Calu3 (cell line): ENCODE data around the gene INAVA. TPM values are rescaled to one million over a fixed set of nuclear protein-coding genes. Genes with fewer than 3 reads are reported as not detected.
A peak's percentile ranks its signal among the peaks of the same experiment; 100 is the strongest.

Experiments
- BruUV-seq: library from RNA; stranded (reverse); fragments of 400-500 nt; replicated peaks from 2 replicates; lab custom pipeline; 2021; lab: Mats Ljungman, UMichigan
- CTCF ChIA-PET: fragments of 300-600 bp; sonication (Branson Sonifier 250); formaldehyde crosslinking; loops from one replicate; lab custom pipeline; 2022; ENCODE audit warnings: antibody characterized with exemption; lab: Charles Lee
- DNase-seq: peaks from one replicate; pipeline ENCODE4 v3.0.0; 2022
- H3K27ac Mint-ChIP-seq: one replicate; pipeline ENCODE4 v1.8.0; 2022; ENCODE audit warnings: mixed read lengths; ENCODE audit not compliant: unreplicated experiment
- H3K27me3 Mint-ChIP-seq: one replicate; pipeline ENCODE4 v1.8.0; 2022; ENCODE audit warnings: mixed read lengths; ENCODE audit not compliant: unreplicated experiment
- H3K36me3 Mint-ChIP-seq: one replicate; pipeline ENCODE4 v1.8.0; 2022; ENCODE audit warnings: mild to moderate bottlenecking, moderate library complexity, mixed read lengths; ENCODE audit not compliant: insufficient read depth, unreplicated experiment
- H3K4me1 Mint-ChIP-seq: one replicate; pipeline ENCODE4 v1.8.0; 2022; ENCODE audit warnings: mild to moderate bottlenecking, low read depth, mixed read lengths; ENCODE audit not compliant: unreplicated experiment
- H3K4me3 Mint-ChIP-seq: one replicate; pipeline ENCODE4 v1.8.0; 2022; ENCODE audit warnings: mild to moderate bottlenecking, low read depth, moderate library complexity, mixed read lengths; ENCODE audit not compliant: unreplicated experiment
- H3K9me3 Mint-ChIP-seq: one replicate; pipeline ENCODE4 v1.8.0; 2022; ENCODE audit warnings: low read depth, mixed read lengths; ENCODE audit not compliant: unreplicated experiment
- intact Hi-C: fragments of 100-400 bp; cut with micrococcal nuclease; formaldehyde crosslinking; loops from one replicate; pipeline ENCODE4 v1.10.0; 2022; ENCODE audit not compliant: unreplicated experiment
- total RNA-seq: library from RNA; stranded (reverse); gene quantifications from 2 replicates; pipeline ENCODE4 v1.2.3, GENCODE V29; 2022
- TF ChIP-seq, protein P1 (sequence below): fragments of 200-600 bp; IDR thresholded peaks from one replicate; pipeline ENCODE4 v1.8.0; 2022; ENCODE audit warnings: antibody characterized with exemption; ENCODE audit not compliant: unreplicated experiment

The INAVA gene
- total RNA-seq, 1 experiment from 2014 or later = 175 TPM

DNA sequence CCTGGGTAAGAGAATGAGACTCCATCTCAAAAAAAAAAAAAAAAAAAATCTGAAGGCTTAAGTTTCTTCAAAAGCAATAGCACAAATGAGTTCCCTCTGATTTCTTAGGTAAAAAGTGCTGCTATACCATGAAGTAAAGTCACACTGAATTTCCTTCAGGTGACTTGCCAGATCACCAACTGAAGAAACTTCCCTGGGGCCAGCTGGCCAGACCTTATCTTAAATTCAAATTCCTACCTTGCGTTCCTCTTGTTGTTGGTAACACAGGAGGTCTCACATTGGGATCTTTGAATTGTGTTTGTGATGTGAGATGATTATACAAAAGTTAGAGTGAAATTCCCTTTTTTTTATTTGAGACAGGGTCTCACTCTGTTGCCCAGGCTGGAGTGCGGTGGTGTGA is 11.8 kb downstream of the INAVA start:
- BruUV-seq = no TSS peak
- CTCF ChIA-PET = interaction anchor here (0.7 to 1.0 kb wide), 2 partner anchors 10 to 15 kb away, joined by 3 read pairs; no protein-coding TSS in a partner anchor
- Mint-ChIP-seq H3K4me3 (no peak overlapping the region), H3K36me3 (peaks cover 96% of the 10 kb centered on the region), H3K4me1 (peaks cover 33% of the 10 kb centered on the region), H3K27ac (peak overlapping the region; percentile 56), H3K9me3 (no peaks in the 10 kb centered on the region), H3K27me3 (no peaks in the 10 kb centered on the region)
- TF ChIP-seq, protein P1, sequence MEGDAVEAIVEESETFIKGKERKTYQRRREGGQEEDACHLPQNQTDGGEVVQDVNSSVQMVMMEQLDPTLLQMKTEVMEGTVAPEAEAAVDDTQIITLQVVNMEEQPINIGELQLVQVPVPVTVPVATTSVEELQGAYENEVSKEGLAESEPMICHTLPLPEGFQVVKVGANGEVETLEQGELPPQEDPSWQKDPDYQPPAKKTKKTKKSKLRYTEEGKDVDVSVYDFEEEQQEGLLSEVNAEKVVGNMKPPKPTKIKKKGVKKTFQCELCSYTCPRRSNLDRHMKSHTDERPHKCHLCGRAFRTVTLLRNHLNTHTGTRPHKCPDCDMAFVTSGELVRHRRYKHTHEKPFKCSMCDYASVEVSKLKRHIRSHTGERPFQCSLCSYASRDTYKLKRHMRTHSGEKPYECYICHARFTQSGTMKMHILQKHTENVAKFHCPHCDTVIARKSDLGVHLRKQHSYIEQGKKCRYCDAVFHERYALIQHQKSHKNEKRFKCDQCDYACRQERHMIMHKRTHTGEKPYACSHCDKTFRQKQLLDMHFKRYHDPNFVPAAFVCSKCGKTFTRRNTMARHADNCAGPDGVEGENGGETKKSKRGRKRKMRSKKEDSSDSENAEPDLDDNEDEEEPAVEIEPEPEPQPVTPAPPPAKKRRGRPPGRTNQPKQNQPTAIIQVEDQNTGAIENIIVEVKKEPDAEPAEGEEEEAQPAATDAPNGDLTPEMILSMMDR = no peak
- intact Hi-C loops = no loop called here
- DNase-seq = no peak

DNA sequence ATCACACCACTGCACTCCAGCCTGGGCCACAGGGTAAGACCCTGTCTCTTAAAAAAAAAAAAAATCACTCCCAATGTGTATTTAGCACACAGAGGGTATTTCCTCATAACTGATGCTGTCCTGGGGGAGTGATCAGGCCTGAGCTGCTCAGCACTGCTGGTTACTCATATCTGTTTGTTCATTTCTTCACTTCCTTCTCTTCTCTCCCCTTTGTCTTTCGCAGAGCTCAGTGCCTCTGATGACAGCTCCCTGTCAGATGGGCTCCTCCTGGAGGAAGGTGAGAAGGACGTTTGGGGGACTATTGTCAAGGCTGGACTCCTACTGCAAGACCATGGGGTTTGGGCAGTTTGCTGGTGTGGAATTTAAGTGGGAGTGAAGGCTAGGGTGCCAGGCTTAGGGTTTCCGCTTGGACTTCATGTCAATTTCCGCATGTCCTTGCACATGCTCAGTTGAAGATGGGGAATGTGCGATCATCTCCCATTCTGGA is 13.0 kb downstream of the INAVA start:
- Mint-ChIP-seq H3K4me3 (peak overlapping the region; percentile 7), H3K27ac (peak overlapping the region; percentile 56), H3K27me3 (no peaks in the 10 kb centered on the region), H3K36me3 (peaks cover 96% of the 10 kb centered on the region), H3K9me3 (no peaks in the 10 kb centered on the region), H3K4me1 (peaks cover 21% of the 10 kb centered on the region)
- no peak for DNase-seq
- TF ChIP-seq, protein P1 = no peak
- CTCF ChIA-PET = interaction anchor here (1.0 to 1.3 kb wide), 4 partner anchors 11 to 207 kb away, joined by 3 to 9 read pairs (median 4); no protein-coding TSS in a partner anchor
- no TSS peak for BruUV-seq
- intact Hi-C loops = no loop called here

DNA sequence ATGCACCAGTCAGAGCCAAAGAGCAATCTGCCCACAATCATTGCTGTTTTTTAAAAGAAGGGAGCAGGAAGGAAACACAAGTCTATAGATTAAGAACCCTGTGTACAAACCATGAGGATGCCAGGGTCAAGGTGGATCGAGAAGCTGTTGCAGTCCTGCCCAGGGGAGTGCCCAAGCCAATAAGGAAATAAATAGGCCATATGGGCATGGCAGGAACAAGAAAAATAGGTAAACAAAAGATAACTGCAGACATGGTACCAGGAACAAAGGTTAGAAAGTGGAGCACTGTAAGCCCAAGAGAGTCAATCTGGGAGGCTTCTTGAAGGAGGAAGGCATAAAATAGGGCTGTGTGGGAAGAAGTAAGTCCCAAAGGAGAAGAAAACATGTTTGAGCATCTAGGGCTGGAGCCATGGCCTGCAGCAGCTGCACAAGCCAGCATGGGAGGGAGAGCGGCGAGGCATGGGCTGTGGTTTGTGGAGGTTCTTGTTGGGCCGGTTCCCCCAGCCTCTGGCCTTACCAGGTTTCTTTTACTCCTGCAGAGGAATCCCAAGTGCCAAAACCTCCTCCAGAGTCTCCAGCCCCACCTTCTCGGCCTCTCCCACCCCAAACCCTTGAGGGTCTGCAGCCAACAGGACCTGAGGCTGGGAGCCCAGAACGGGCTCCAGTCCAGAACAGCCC is 13.6 kb downstream of the INAVA start:
- Mint-ChIP-seq H3K27me3 (no peaks in the 10 kb centered on the region), H3K4me1 (peaks cover 20% of the 10 kb centered on the region), H3K27ac (peak overlapping the region; percentile 56), H3K9me3 (no peaks in the 10 kb centered on the region), H3K4me3 (peak overlapping the region; percentile 7), H3K36me3 (peaks cover 96% of the 10 kb centered on the region)
- CTCF ChIA-PET = interaction anchor here (0.8 to 1.3 kb wide), 5 partner anchors 12 to 206 kb away, joined by 3 to 9 read pairs (median 4); no protein-coding TSS in a partner anchor
- TF ChIP-seq, protein P1 = no peak
- DNase-seq = no peak
- BruUV-seq = no TSS peak
- intact Hi-C loops = no loop called here

DNA sequence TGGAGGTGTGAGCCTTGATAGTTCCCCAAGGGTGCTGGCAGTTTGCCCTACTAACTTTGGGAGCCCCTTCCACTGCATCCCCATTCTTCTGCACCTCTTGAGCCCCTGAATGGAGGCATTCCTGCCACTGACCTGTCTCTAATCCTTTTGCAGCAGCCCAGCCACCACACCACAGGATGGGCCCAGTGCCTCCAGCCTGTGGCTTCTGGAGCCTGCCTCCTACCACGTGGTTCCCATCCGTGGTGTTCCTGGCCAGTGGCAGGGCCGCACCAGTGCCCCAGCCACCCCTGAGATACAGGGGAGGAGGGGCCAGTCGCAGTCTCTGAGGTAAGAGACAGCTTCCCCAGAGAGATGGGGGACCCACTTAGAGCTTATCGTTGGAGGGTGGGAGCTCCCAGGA is 14.4 kb downstream of the INAVA start:
- Mint-ChIP-seq H3K36me3 (peaks cover 96% of the 10 kb centered on the region), H3K27me3 (no peaks in the 10 kb centered on the region), H3K9me3 (no peaks in the 10 kb centered on the region), H3K27ac (peak overlapping the region; percentile 56), H3K4me1 (peaks cover 20% of the 10 kb centered on the region), H3K4me3 (no peak overlapping the region)
- TF ChIP-seq, protein P1 = no peak
- CTCF ChIA-PET = interaction anchor here (0.8 to 1.3 kb wide), 2 partner anchors 18 to 205 kb away, joined by 3 read pairs; no protein-coding TSS in a partner anchor
- intact Hi-C loops = no loop called here
- BruUV-seq = no TSS peak
- DNase-seq = no peak
